Calu3 (cell line): ENCODE results near the gene CIRBP. TPM values are rescaled to one million over a fixed set of nuclear protein-coding genes. Genes with fewer than 3 reads are reported as not detected.
A peak's percentile ranks its signal among the peaks of the same experiment; 100 is the strongest.

Source experiments
- BruUV-seq: library from RNA; stranded (reverse); fragments of 400-500 nt; replicated peaks from 2 replicates; lab custom pipeline; 2021; lab: Mats Ljungman, UMichigan
- CTCF ChIA-PET: fragments of 300-600 bp; sonication (Branson Sonifier 250); formaldehyde crosslinking; loops from one replicate; lab custom pipeline; 2022; ENCODE audit warnings: antibody characterized with exemption; lab: Charles Lee
- DNase-seq: peaks from one replicate; pipeline ENCODE4 v3.0.0; 2022
- H3K27ac Mint-ChIP-seq: one replicate; pipeline ENCODE4 v1.8.0; 2022; ENCODE audit warnings: mixed read lengths; ENCODE audit not compliant: unreplicated experiment
- H3K27me3 Mint-ChIP-seq: one replicate; pipeline ENCODE4 v1.8.0; 2022; ENCODE audit warnings: mixed read lengths; ENCODE audit not compliant: unreplicated experiment
- H3K36me3 Mint-ChIP-seq: one replicate; pipeline ENCODE4 v1.8.0; 2022; ENCODE audit warnings: mild to moderate bottlenecking, moderate library complexity, mixed read lengths; ENCODE audit not compliant: insufficient read depth, unreplicated experiment
- H3K4me1 Mint-ChIP-seq: one replicate; pipeline ENCODE4 v1.8.0; 2022; ENCODE audit warnings: mild to moderate bottlenecking, low read depth, mixed read lengths; ENCODE audit not compliant: unreplicated experiment
- H3K4me3 Mint-ChIP-seq: one replicate; pipeline ENCODE4 v1.8.0; 2022; ENCODE audit warnings: mild to moderate bottlenecking, low read depth, moderate library complexity, mixed read lengths; ENCODE audit not compliant: unreplicated experiment
- H3K9me3 Mint-ChIP-seq: one replicate; pipeline ENCODE4 v1.8.0; 2022; ENCODE audit warnings: low read depth, mixed read lengths; ENCODE audit not compliant: unreplicated experiment
- intact Hi-C: fragments of 100-400 bp; cut with micrococcal nuclease; formaldehyde crosslinking; loops from one replicate; pipeline ENCODE4 v1.10.0; 2022; ENCODE audit not compliant: unreplicated experiment
- total RNA-seq: library from RNA; stranded (reverse); gene quantifications from 2 replicates; pipeline ENCODE4 v1.2.3, GENCODE V29; 2022
- TF ChIP-seq, protein P1 (sequence below): fragments of 200-600 bp; IDR thresholded peaks from one replicate; pipeline ENCODE4 v1.8.0; 2022; ENCODE audit warnings: antibody characterized with exemption; ENCODE audit not compliant: unreplicated experiment

The CIRBP gene
- total RNA-seq, 1 experiment from 2014 or later = 102 TPM

DNA sequence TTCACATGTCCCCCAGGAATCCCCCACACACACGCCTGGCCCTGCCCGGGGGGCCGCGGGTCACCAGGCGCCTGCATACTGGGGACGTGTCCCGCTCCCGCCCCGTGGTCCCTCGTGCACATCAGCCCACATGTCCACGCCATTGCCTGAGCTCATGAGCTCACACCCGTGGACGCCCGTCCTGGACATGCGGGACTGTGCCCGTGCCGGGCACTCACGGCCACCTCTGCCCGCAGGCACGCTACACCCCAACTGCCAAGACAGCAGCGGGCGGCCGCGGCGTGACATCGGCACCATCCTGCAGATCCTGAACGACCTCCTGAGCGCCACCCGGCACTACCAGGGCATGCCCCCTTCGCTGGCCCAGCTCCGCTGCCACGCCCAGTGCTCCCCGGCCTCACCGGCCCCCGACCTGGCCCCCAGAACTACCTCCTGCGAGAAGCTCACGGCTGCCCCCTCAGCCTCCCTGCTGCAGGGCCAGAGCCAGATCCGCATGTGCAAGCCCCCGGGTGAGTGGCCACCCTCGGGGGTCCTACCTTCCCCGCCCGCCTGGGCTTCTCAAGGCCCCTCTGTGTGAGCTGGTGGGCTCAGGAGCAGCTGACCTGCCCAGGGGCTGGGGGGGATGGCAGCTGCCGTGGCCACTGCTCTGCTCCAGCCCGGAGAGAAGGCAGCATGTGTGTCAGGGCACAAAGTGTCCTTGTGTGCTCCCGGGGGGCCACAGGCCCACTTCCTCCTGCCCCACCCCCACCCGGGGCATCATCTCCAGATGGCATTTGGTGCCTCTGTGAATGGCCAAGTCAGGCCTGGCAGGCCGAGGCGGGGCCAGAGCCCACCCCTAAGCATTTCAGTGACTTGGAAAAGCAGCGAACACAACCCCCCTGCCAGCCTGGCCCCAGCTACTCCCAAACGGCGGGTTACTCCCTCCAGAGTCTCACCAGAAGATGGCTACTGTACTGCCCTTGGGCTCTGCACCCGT is 13.7 kb upstream of the CIRBP start:
- peaks cover 8% of the 10 kb centered on the region for H3K4me1 Mint-ChIP-seq
- peak overlapping the region; percentile 88 for H3K4me3 Mint-ChIP-seq
- intact Hi-C loops = no loop called here
- no peaks in the 10 kb centered on the region for H3K9me3 Mint-ChIP-seq
- TF ChIP-seq, protein P1, sequence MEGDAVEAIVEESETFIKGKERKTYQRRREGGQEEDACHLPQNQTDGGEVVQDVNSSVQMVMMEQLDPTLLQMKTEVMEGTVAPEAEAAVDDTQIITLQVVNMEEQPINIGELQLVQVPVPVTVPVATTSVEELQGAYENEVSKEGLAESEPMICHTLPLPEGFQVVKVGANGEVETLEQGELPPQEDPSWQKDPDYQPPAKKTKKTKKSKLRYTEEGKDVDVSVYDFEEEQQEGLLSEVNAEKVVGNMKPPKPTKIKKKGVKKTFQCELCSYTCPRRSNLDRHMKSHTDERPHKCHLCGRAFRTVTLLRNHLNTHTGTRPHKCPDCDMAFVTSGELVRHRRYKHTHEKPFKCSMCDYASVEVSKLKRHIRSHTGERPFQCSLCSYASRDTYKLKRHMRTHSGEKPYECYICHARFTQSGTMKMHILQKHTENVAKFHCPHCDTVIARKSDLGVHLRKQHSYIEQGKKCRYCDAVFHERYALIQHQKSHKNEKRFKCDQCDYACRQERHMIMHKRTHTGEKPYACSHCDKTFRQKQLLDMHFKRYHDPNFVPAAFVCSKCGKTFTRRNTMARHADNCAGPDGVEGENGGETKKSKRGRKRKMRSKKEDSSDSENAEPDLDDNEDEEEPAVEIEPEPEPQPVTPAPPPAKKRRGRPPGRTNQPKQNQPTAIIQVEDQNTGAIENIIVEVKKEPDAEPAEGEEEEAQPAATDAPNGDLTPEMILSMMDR = no peak
- no peak overlapping the region for H3K27ac Mint-ChIP-seq
- CTCF ChIA-PET = no interaction called here
- DNase-seq = no peak
- no TSS peak for BruUV-seq
- H3K27me3 Mint-ChIP-seq = no peaks in the 10 kb centered on the region
- H3K36me3 Mint-ChIP-seq = peaks cover 95% of the 10 kb centered on the region

DNA sequence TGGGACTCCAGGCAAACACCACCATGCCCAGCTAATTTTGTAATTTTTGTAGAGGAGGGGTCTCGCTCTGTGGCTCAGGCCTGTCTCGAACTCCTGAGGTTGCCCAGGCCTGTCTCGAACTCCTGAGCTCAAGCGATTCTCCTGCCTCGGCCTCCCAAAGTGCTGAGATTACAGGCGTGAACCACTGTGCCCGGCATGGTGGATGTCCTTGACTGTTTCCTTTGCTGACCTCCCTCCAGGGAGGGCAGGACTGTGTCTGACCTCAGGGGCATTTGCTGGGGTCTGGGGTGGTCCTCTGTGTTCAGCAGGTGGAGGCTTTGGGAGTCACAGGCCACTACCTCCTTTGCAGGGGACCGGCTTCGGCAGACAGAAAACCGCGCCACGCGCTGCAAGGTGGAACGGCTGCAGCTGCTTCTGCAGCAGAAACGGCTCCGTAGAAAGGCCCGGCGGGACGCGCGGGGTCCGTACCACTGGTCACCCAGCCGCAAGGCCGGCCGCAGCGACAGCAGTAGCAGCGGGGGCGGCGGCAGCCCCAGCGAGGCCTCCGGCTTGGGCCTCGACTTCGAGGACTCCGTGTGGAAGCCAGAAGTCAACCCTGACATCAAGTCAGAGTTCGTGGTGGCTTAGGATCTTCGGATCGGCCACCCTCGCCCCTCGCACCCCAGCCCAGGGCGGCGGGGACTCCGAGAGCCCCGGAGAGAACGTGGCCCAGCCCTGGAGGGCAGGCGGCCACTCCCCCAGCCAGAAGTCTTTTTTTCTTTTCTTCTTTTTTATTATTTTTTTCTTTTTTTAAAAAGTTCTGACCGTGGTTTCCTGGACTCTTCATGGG is 12.3 kb upstream of the CIRBP start:
- no peak overlapping the region for H3K27ac Mint-ChIP-seq
- TF ChIP-seq, protein P1 = no peak
- CTCF ChIA-PET = no interaction called here
- H3K4me1 Mint-ChIP-seq = peaks cover 15% of the 10 kb centered on the region
- intact Hi-C loops = no loop called here
- no peaks in the 10 kb centered on the region for H3K27me3 Mint-ChIP-seq
- DNase-seq = no peak
- BruUV-seq = no TSS peak
- H3K4me3 Mint-ChIP-seq = no peak overlapping the region
- H3K9me3 Mint-ChIP-seq = no peaks in the 10 kb centered on the region
- H3K36me3 Mint-ChIP-seq = peaks cover 97% of the 10 kb centered on the region

DNA sequence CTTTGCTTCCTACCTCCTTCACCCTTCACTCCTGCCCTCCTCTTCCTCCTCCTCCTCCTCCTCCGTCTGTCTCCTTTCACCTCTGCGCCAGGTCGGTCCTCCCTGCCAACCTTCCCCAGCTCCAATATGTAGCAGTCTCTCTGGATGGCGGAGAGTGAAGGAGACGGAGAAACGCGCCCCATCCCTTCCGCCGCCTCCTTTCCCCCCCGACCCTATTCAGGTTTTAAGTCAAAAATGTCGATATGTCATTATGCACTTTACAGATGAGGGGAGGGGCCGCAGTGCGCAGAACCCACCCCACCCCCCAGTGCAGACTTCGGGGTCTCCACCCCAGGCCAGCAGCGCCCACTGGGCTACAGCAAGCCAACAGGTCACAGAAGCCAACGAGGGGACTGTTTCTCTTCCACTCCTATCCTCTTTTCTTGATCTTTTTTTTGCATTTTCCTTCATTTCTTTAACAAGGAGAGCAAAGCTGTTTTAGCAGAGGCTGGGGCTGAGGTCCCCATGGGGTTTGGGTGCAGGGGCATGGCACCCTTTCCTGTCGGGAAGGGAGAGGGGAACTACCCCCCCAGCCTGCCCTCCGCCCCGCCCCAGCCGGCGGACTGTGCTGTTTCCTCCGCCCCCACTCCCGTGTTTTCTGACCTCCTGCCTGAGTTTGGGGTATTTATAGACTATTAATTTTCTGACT is 11.5 kb upstream of the CIRBP start:
- TF ChIP-seq, protein P1 = no peak
- CTCF ChIA-PET = no interaction called here
- DNase-seq = no peak
- H3K4me3 Mint-ChIP-seq = no peak overlapping the region
- H3K9me3 Mint-ChIP-seq = no peaks in the 10 kb centered on the region
- peaks cover 97% of the 10 kb centered on the region for H3K36me3 Mint-ChIP-seq
- peak overlapping the region; percentile 97 for H3K27ac Mint-ChIP-seq
- BruUV-seq = no TSS peak
- intact Hi-C loops = no loop called here
- peaks cover 23% of the 10 kb centered on the region for H3K4me1 Mint-ChIP-seq
- H3K27me3 Mint-ChIP-seq = no peaks in the 10 kb centered on the region

DNA sequence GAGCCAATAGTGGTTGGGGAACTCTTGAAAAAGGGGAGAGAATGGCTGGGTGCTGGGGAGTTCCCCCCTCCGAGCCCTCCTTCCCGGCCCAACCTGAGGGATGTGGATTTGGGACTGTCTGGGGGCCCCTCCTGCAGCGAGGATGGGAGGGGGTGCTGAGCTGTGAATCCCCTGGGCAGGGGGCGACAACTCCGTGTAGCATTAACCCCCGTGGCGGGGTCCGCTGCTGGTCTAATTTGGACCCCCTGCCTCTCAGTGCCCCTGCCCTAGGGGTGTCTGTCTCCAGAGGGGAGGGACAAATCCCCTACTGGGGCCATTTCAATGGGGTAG is 11.0 kb upstream of the CIRBP start:
- H3K27me3 Mint-ChIP-seq = no peaks in the 10 kb centered on the region
- H3K9me3 Mint-ChIP-seq = no peaks in the 10 kb centered on the region
- CTCF ChIA-PET = no interaction called here
- H3K36me3 Mint-ChIP-seq = peaks cover 97% of the 10 kb centered on the region
- H3K4me1 Mint-ChIP-seq = peaks cover 28% of the 10 kb centered on the region
- no peak for DNase-seq
- BruUV-seq = TSS peak; percentile 13
- intact Hi-C loops = no loop called here
- H3K27ac Mint-ChIP-seq = peak overlapping the region; percentile 97
- H3K4me3 Mint-ChIP-seq = no peak overlapping the region
- TF ChIP-seq, protein P1 = no peak
